Adrenal gland (tissue), 5 donors: ENCODE measurements around the gene DOCK6.
"Not testable (repeated sequence)": the region's sequence is repeated elsewhere in the genome, so short reads cannot be mapped to it uniquely, and the experiment has no call there.

Experiments
- POLR2A ChIP-seq, 2 donors: fragments of 450-650 bp; IDR thresholded peaks; one replicate each; pipeline ENCODE4 v1.6.1; 2017; ENCODE audit warnings: antibody characterized with exemption in 2 of 2, mild to moderate bottlenecking in 2 of 2, moderate library complexity in 1 of 2
- TF ChIP-seq, protein P1 (sequence below), 6 experiments: fragments of 450-650 bp in 4 of 6; fragments of 200-600 bp in 2 of 6; sonication (generic) in 1 of 6; IDR thresholded peaks; 1 replicate in 5 of 6; 2 replicates in 1 of 6; pipeline versions ENCODE4 v1.5.1 to v1.8.0; 2016 to 2021; ENCODE audit warnings: antibody characterized with exemption in 6 of 6, mild to moderate bottlenecking in 2 of 6, moderate library complexity in 1 of 6
- donor health status: DM: no; HTN: no; CAD: no.

GRCh38 chr19:11179145-11179465 lies 83.2 kb downstream of the DOCK6 start:
- TF ChIP-seq, protein P1, sequence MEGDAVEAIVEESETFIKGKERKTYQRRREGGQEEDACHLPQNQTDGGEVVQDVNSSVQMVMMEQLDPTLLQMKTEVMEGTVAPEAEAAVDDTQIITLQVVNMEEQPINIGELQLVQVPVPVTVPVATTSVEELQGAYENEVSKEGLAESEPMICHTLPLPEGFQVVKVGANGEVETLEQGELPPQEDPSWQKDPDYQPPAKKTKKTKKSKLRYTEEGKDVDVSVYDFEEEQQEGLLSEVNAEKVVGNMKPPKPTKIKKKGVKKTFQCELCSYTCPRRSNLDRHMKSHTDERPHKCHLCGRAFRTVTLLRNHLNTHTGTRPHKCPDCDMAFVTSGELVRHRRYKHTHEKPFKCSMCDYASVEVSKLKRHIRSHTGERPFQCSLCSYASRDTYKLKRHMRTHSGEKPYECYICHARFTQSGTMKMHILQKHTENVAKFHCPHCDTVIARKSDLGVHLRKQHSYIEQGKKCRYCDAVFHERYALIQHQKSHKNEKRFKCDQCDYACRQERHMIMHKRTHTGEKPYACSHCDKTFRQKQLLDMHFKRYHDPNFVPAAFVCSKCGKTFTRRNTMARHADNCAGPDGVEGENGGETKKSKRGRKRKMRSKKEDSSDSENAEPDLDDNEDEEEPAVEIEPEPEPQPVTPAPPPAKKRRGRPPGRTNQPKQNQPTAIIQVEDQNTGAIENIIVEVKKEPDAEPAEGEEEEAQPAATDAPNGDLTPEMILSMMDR (IDR thresholded peaks at IDR 0.05): not testable (repeated sequence)
- not testable (repeated sequence) for TF ChIP-seq POLR2A (IDR thresholded peaks at IDR 0.05)
